ENCODE measurements around the gene NOL8.

The NOL8 gene

GRCh38 chr9:92293075-92293354 lies 32.1 kb downstream of the NOL8 start:
- H3K36me3 ChIP-seq = peaks cover 47% of the 10 kb centered on the region
- no peak for DNase-seq
- TF ChIP-seq CTCF (IDR thresholded peaks at IDR 0.05; ENCODE audit: low read depth, low read length) = no peak
- peak overlapping the region; percentile 92 for H3K27ac ChIP-seq
- no peaks in the 10 kb centered on the region for H3K27me3 ChIP-seq (ENCODE audit: insufficient read depth, low read depth, severe bottlenecking)
- H3K9me3 ChIP-seq (ENCODE audit: severe bottlenecking) = no peaks in the 10 kb centered on the region
- peak overlapping the region; percentile 89 for H3K4me3 ChIP-seq (ENCODE audit: low read depth, low read length)

- H3K4me3 ChIP-seq (ENCODE audit: low read depth, low read length) = peak overlapping the region; percentile 89
- peaks cover 47% of the 10 kb centered on the region for H3K36me3 ChIP-seq
- H3K9me3 ChIP-seq (ENCODE audit: severe bottlenecking) = no peaks in the 10 kb centered on the region
- no peak for DNase-seq
- H3K27ac ChIP-seq = peak overlapping the region; percentile 92
- TF ChIP-seq CTCF (IDR thresholded peaks at IDR 0.05; ENCODE audit: low read depth, low read length) = no peak
- H3K27me3 ChIP-seq (ENCODE audit: insufficient read depth, low read depth, severe bottlenecking) = no peaks in the 10 kb centered on the region
Observed at GRCh38 chr9:92292338-92293074, 32.6 kb downstream of the NOL8 start.

DNA sequence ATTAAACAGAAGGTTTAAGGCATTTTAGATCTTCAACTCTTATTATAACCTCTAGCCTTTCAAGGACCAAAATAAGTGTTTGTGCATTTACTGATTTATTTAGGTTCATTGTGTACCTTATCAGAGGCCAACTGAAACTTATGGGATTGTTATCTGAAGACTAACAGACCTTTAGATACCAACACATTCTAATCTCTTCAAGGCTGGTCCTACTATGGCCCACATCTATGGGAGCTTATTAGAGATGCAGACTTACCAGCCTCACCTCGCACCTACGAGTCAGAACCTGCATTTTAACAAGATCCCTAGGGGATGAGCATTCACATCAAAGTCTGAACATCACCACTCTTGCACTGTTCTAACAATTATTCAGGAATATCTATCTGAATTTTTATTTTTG lies 33.6 kb downstream of the NOL8 start:
- peaks cover 46% of the 10 kb centered on the region for H3K36me3 ChIP-seq
- DNase-seq = no peak

DNA sequence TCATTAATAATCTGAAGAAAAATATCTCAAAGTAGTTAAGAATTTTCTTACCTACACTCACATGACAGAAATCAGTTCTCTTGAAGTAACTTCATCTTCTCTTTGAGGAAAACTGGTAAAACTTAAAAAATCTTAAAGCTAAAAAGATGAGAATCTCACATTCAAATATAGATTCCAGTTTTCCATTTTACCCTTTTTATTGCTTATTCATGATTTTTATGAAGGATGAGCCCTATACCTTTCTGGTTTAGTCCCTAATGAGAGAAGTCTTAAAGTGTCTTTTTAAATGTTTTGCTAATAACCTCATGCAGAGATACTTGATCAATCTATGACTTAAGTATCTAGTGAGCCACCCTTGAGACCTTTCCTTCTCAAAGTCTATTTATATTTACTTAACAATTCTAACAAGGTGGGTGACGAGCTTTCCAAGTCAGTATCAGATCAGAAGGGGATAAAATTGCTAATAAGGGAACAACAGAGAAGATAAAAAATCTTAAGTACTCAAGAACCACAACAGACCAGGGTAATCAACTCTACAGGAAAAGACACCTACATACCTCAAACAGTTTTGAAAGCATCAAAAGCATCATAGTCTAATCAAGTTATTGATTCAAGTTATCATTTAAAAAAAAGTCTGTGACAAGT lies 34.2 kb downstream of the NOL8 start:
- Histone ChIP-seq H3K27ac (no peak overlapping the region), H3K36me3 (peaks cover 53% of the 10 kb centered on the region), H3K4me3 (ENCODE audit: low read depth, low read length) (no peak overlapping the region)

More for the DNA sequence above, 33.6 kb downstream of the NOL8 start:
- no peak for TF ChIP-seq CTCF (IDR thresholded peaks at IDR 0.05; ENCODE audit: low read depth, low read length)
- Histone ChIP-seq H3K9me3 (ENCODE audit: severe bottlenecking) (no peaks in the 10 kb centered on the region), H3K27me3 (ENCODE audit: insufficient read depth, low read depth, severe bottlenecking) (no peaks in the 10 kb centered on the region), H3K27ac (no peak overlapping the region), H3K4me3 (ENCODE audit: low read depth, low read length) (no peak overlapping the region)

DNA sequence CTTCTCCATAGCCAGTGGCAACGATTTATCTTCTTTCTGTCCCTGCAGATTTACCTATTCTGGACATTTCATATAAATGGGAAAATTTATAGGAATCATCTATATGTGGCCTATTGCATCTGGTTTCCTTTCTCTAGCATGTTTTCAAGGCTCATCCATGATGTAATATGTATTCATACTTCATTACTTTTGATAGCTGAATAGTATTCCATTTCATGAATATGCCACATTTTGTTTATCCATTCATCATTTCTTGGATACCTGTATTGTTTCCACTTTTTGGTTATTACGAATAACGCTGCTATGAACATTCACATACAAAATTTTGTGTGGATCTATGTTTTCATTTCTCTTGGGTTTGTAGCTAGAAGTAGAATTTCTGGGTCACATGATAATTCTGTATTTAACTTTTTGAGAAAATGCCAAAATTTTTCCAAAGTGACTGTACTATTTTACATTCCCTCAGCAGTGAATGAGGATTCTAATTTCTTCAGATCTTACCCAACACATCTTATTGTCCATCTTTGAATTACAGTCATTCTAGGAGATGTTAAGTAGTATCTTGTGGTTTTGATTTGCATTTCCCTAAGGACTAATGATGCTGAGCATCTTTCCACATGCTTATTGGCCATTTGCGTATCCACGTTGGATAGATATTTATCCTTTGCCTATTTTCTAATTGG lies 35.3 kb downstream of the NOL8 start:
- no peak overlapping the region for H3K4me3 ChIP-seq (ENCODE audit: low read depth, low read length)
- no peak for TF ChIP-seq CTCF (IDR thresholded peaks at IDR 0.05; ENCODE audit: low read depth, low read length)
- H3K9me3 ChIP-seq (ENCODE audit: severe bottlenecking) = no peaks in the 10 kb centered on the region
- no peaks in the 10 kb centered on the region for H3K27me3 ChIP-seq (ENCODE audit: insufficient read depth, low read depth, severe bottlenecking)
- peaks cover 64% of the 10 kb centered on the region for H3K36me3 ChIP-seq
- no peak overlapping the region for H3K27ac ChIP-seq
- no peak for DNase-seq

More for the DNA sequence above, 34.2 kb downstream of the NOL8 start:
- no peak for DNase-seq
- no peak for TF ChIP-seq CTCF (IDR thresholded peaks at IDR 0.05; ENCODE audit: low read depth, low read length)
- Histone ChIP-seq H3K27me3 (ENCODE audit: insufficient read depth, low read depth, severe bottlenecking) (no peaks in the 10 kb centered on the region), H3K9me3 (ENCODE audit: severe bottlenecking) (no peaks in the 10 kb centered on the region)

Data from WERI-Rb-1 (cell line).